Measurements from ENCODE around the gene FMN1. TPM values are rescaled to one million over a fixed set of nuclear protein-coding genes. Genes with fewer than 3 reads are reported as not detected.

The FMN1 gene
- total RNA-seq, 6 donors from 2014 or later = 20.2 to 176 (median 53.8) TPM

- H3K9me3 ChIP-seq = no peaks in the 10 kb centered on the region
- TF ChIP-seq POLR2AphosphoS5 (IDR thresholded peaks at IDR 0.05) = no peak
- no peak for TF ChIP-seq EP300 (IDR thresholded peaks at IDR 0.05)
- TF ChIP-seq POLR2A (IDR thresholded peaks at IDR 0.05) = no peak
- no peak for TF ChIP-seq CTCF (IDR thresholded peaks at IDR 0.05)
- ATAC-seq (ENCODE audit: low FRiP score in 2 of 2) = no peak
- no peaks in the 10 kb centered on the region for H3K27me3 ChIP-seq
- H3K4me3 ChIP-seq = no peak overlapping the region
- H3K4me1 ChIP-seq = no peaks in the 10 kb centered on the region
- 71 to 81% methylated on average over 7 of the region's 7 CpGs for WGBS, 2 donors
- H3K36me3 ChIP-seq = no peaks in the 10 kb centered on the region
- no peak for DNase-seq
- no peak overlapping the region for H3K27ac ChIP-seq
Measured at GRCh38 chr15:32991619-32992111, 202.8 kb downstream of the FMN1 start.

- no peak for TF ChIP-seq POLR2AphosphoS5 (IDR thresholded peaks at IDR 0.05)
- no peak for TF ChIP-seq EP300 (IDR thresholded peaks at IDR 0.05)
- TF ChIP-seq POLR2A (IDR thresholded peaks at IDR 0.05) = no peak
- TF ChIP-seq CTCF (IDR thresholded peaks at IDR 0.05) = no peak
- ATAC-seq (ENCODE audit: low FRiP score in 2 of 2) (no peak), DNase-seq (no peak)
- H3K36me3 ChIP-seq = no peaks in the 10 kb centered on the region
- H3K9me3 ChIP-seq = no peaks in the 10 kb centered on the region
- WGBS, 2 donors = 68 to 75% methylated on average over 4 of the region's 4 CpGs
- H3K4me3 ChIP-seq = no peak overlapping the region
- no peaks in the 10 kb centered on the region for H3K4me1 ChIP-seq
- H3K27me3 ChIP-seq = no peaks in the 10 kb centered on the region
- no peak overlapping the region for H3K27ac ChIP-seq
Measured at GRCh38 chr15:32990071-32990470, 204.4 kb downstream of the FMN1 start.

- H3K36me3 ChIP-seq = no peaks in the 10 kb centered on the region
- 67 to 71% methylated on average over 4 of the region's 4 CpGs for whole genome bisulfite sequencing, 2 donors
- H3K9me3 ChIP-seq = no peaks in the 10 kb centered on the region
- H3K4me1 ChIP-seq = no peaks in the 10 kb centered on the region
- no peaks in the 10 kb centered on the region for H3K27me3 ChIP-seq
- TF ChIP-seq EP300 (IDR thresholded peaks at IDR 0.05) = no peak
- no peak for TF ChIP-seq POLR2AphosphoS5 (IDR thresholded peaks at IDR 0.05)
- TF ChIP-seq POLR2A (IDR thresholded peaks at IDR 0.05) = no peak
- no peak for TF ChIP-seq CTCF (IDR thresholded peaks at IDR 0.05)
- DNase-seq (no peak), ATAC-seq (ENCODE audit: low FRiP score in 2 of 2) (no peak)
- H3K4me3 ChIP-seq = no peak overlapping the region
- H3K27ac ChIP-seq = no peak overlapping the region
Measured at GRCh38 chr15:32987067-32987466, 207.4 kb downstream of the FMN1 start.

GRCh38 chr15:32986147-32986546 is 208.4 kb downstream of the FMN1 start:
- H3K9me3 ChIP-seq = no peaks in the 10 kb centered on the region
- DNase-seq = no peak
- no peaks in the 10 kb centered on the region for H3K36me3 ChIP-seq
- ATAC-seq (ENCODE audit: low FRiP score in 2 of 2) = no peak
- H3K27me3 ChIP-seq = no peaks in the 10 kb centered on the region
- no peak for TF ChIP-seq EP300 (IDR thresholded peaks at IDR 0.05)
- TF ChIP-seq CTCF (IDR thresholded peaks at IDR 0.05) = no peak
- no peak for TF ChIP-seq POLR2A (IDR thresholded peaks at IDR 0.05)
- no peak for TF ChIP-seq POLR2AphosphoS5 (IDR thresholded peaks at IDR 0.05)
- no peak overlapping the region for H3K27ac ChIP-seq
- no peak overlapping the region for H3K4me3 ChIP-seq
- WGBS, 2 donors = 69 to 84% methylated on average over 2 of the region's 2 CpGs
- no peaks in the 10 kb centered on the region for H3K4me1 ChIP-seq

GRCh38 chr15:32983679-32984078 is 210.8 kb downstream of the FMN1 start:
- Histone ChIP-seq H3K4me3 (no peak overlapping the region), H3K27ac (no peak overlapping the region), H3K36me3 (no peaks in the 10 kb centered on the region), H3K9me3 (no peaks in the 10 kb centered on the region), H3K4me1 (no peaks in the 10 kb centered on the region), H3K27me3 (no peaks in the 10 kb centered on the region)
- 85% methylated on average over 7 of the region's 7 CpGs for WGBS, 2 donors
- no peak for ATAC-seq (ENCODE audit: low FRiP score in 2 of 2)
- DNase-seq = no peak
- no peak for TF ChIP-seq POLR2AphosphoS5 (IDR thresholded peaks at IDR 0.05)

Measured in upper lobe of left lung (tissue), 6 donors.